Lower leg skin (tissue), 4 donors: Measurements from ENCODE around the gene GPSM1. TPM values are rescaled to one million over a fixed set of nuclear protein-coding genes. Genes with fewer than 3 reads are reported as not detected.

ENCODE experiments used
- DNase-seq, 2 donors: peaks; one replicate each; pipeline ENCODE4 v3.0.0-alpha.2; 2019; ENCODE audit warnings: low spot score in 2 of 2
- H3K4me3 ChIP-seq: fragments of 200-600 bp; sonication (generic); 2 replicates; pipeline ENCODE4 v1.5.1; 2017; ENCODE audit warnings: mild to moderate bottlenecking, low read depth; ENCODE audit not compliant: poor library complexity, severe bottlenecking
- CTCF ChIP-seq, 3 donors: fragments of 450-650 bp; IDR thresholded peaks; one replicate each; pipeline ENCODE4 v1.5.1; 2016; ENCODE audit warnings: antibody characterized with exemption in 3 of 3, mild to moderate bottlenecking in 3 of 3, moderate library complexity in 2 of 3
- POLR2A ChIP-seq, 2 donors: fragments of 450-650 bp; IDR thresholded peaks; one replicate each; pipeline ENCODE4 v1.6.1; 2016 to 2017; ENCODE audit warnings: antibody characterized with exemption in 2 of 2, mild to moderate bottlenecking in 1 of 2, moderate library complexity in 1 of 2
- WGBS, 2 donors: methylation state at CpG; one replicate each; pipeline ENCODE4 v1.1.5; 2018; 5-methylcytosine and 5-hydroxymethylcytosine counted together
- intact Hi-C: fragments of 100-400 bp; cut with DNase I; formaldehyde crosslinking; loops from one replicate; pipeline ENCODE4 v1.15.0; 2023; ENCODE audit warnings: low total_unique reads
- total RNA-seq, 4 donors: library from RNA; depleted of rRNA; stranded (reverse); fragments of >200 nt; gene quantifications; one replicate each; pipeline ENCODE4 v1.1.0, GENCODE V29; 2016

GPSM1 gene
- total RNA-seq, 4 donors from 2014 or later: 21.0 to 37.1 (median 28.1) TPM

DNA sequence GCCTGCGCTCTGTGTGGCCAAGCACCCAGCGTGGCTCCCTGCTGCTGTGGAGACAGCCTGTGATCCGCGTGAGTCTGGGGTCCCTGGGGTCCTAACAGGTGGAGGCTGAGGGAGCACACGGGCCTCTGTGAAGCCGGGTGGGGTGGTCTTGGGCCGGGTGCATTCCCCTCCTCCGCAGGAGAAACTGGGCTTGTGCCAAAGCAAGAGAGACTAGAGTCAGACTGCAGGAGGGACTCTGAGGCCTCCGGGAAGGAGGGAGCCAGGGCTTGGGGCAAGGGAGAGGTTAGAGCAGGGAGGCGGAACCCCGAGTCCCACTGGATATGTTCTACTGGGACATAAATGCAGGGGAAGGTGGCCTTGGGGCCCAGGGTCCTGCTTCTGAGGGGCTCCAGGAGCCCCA lies 25.7 kb downstream of the GPSM1 start:
- WGBS, 2 donors: 72 to 75% methylated on average over 11 of the region's 11 CpGs
- TF ChIP-seq POLR2A (IDR thresholded peaks at IDR 0.05): no peak
- TF ChIP-seq CTCF (IDR thresholded peaks at IDR 0.05): no peak
- no peak for DNase-seq
- intact Hi-C loops: no loop called here
- H3K4me3 ChIP-seq: no peak overlapping the region

DNA sequence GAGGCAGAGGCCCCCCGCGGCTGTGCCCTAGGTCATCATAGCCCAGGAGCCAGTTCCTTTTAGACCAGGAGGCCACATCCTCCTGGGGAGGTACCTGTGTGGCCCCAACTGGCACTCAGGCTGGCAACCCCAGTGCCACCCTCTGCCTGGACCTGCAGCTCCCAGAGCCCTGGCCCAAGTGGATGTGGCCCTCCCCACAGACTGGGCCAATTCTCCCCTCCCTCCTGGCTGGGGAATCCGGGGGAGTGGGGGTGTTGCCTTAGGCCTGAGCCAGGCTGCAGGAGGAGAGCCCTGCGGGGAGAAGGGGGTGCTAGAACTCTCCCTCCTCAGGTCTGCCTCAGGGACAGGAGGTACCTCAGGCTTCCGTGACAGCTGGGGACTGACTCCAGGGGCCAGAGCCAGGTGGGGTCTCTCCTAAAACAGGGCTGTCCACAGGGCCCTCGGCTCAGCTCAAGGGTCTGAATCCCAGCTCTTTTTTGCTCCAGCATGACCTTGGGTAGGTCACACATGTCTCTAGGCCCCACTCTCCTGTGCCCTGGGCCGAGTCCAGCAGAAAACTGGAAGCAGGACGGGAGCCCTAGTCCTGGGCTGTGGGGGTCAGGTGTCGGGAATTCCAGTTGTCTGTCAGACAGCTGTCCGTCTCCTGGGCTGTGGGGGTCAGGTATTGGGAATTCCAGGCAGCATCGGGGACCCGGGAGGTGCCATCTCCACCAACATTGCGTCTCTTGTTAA lies 26.6 kb downstream of the GPSM1 start:
- 55 to 58% methylated on average over 11 to 13 of the region's 13 CpGs for WGBS, 2 donors
- intact Hi-C loops: no loop called here
- no peak for DNase-seq
- no peak overlapping the region for H3K4me3 ChIP-seq
- TF ChIP-seq CTCF (IDR thresholded peaks at IDR 0.05) (no peak), POLR2A (IDR thresholded peaks at IDR 0.05) (no peak)

DNA sequence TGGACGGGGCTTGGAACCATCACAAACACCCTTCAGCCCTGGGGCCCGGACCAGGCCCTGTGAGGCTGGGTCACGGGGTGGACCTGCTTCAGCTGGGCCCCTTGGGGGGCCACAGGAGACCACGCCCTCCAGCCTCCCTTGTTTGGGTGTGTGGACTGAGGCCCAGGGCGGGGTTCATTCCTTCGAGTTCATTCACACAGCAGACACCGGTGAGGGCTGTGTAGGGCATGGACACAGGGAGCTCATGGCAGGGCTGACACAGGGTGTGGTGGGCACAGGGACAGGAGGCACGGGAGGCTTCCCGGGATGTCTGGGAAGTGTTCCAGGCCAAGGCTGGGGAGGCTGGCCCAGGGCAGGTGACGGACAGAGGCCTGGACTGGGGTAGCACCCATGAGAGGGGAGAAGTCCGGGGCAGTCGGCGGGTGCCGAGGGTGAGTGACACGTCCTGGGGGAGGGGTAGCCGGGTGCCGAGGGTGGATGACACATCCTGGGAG lies 27.3 kb downstream of the GPSM1 start:
- intact Hi-C loops: no loop called here
- 30 to 44% methylated on average over 11 to 17 of the region's 17 CpGs for WGBS, 2 donors
- no peak for DNase-seq
- TF ChIP-seq POLR2A (IDR thresholded peaks at IDR 0.05) (no peak), CTCF (IDR thresholded peaks at IDR 0.05) (no peak)
- H3K4me3 ChIP-seq: no peak overlapping the region

- 76 to 97% methylated on average over 6 to 43 of the region's 54 CpGs for WGBS, 2 donors
- DNase-seq: no peak
- intact Hi-C loops: no loop called here
- H3K4me3 ChIP-seq: no peak overlapping the region
- TF ChIP-seq CTCF (IDR thresholded peaks at IDR 0.05): no peak
- TF ChIP-seq POLR2A (IDR thresholded peaks at IDR 0.05): no peak
Measured at GRCh38 chr9:136355616-136356557, 28.5 kb downstream of the GPSM1 start.

DNA sequence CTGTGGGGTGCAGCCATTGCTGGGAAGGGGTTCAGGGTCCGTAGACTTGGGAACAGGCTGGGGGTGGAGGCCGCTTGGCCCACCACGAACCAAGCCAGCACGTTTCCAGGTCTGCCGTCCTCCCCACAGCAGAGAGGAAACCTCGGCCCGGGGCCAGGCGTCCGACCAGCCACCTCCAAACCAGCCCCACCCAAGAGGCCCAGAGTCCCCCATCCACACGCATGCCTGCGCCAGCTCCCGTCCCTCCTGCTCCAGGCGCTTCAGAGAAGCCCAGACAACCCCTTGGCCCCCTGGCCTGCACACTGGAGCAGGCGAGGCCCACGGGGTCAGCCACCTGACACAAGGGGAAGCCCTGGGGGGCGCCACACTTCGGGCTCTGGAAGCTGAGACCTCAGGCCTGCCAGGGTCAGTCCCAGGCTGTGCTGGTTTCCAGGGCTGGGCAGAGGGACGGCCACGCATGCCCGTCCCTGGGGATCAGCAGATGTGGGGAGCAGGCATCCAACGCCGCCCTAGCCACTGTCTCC lies 29.9 kb downstream of the GPSM1 start:
- no peak overlapping the region for H3K4me3 ChIP-seq
- TF ChIP-seq POLR2A (IDR thresholded peaks at IDR 0.05) (no peak), CTCF (IDR thresholded peaks at IDR 0.05) (no peak)
- DNase-seq: no peak
- intact Hi-C loops: no loop called here
- 80 to 87% methylated on average over 7 to 17 of the region's 22 CpGs for WGBS, 2 donors
